SIG-M5 treated with dmso at 0.1 percent for 504 hours (cell line): ENCODE data around the gene MLXIP.
"Not testable (repeated sequence)": the region's sequence is repeated elsewhere in the genome, so short reads cannot be mapped to it uniquely, and the experiment has no call there.

Source experiments
- DNase-seq: peaks from one replicate; lab custom pipeline; 2025; ENCODE audit not compliant: unreplicated experiment; lab: John Stamatoyannopoulos, UW

Gene MLXIP, protein sequence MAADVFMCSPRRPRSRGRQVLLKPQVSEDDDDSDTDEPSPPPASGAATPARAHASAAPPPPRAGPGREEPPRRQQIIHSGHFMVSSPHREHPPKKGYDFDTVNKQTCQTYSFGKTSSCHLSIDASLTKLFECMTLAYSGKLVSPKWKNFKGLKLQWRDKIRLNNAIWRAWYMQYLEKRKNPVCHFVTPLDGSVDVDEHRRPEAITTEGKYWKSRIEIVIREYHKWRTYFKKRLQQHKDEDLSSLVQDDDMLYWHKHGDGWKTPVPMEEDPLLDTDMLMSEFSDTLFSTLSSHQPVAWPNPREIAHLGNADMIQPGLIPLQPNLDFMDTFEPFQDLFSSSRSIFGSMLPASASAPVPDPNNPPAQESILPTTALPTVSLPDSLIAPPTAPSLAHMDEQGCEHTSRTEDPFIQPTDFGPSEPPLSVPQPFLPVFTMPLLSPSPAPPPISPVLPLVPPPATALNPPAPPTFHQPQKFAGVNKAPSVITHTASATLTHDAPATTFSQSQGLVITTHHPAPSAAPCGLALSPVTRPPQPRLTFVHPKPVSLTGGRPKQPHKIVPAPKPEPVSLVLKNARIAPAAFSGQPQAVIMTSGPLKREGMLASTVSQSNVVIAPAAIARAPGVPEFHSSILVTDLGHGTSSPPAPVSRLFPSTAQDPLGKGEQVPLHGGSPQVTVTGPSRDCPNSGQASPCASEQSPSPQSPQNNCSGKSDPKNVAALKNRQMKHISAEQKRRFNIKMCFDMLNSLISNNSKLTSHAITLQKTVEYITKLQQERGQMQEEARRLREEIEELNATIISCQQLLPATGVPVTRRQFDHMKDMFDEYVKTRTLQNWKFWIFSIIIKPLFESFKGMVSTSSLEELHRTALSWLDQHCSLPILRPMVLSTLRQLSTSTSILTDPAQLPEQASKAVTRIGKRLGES

DNA sequence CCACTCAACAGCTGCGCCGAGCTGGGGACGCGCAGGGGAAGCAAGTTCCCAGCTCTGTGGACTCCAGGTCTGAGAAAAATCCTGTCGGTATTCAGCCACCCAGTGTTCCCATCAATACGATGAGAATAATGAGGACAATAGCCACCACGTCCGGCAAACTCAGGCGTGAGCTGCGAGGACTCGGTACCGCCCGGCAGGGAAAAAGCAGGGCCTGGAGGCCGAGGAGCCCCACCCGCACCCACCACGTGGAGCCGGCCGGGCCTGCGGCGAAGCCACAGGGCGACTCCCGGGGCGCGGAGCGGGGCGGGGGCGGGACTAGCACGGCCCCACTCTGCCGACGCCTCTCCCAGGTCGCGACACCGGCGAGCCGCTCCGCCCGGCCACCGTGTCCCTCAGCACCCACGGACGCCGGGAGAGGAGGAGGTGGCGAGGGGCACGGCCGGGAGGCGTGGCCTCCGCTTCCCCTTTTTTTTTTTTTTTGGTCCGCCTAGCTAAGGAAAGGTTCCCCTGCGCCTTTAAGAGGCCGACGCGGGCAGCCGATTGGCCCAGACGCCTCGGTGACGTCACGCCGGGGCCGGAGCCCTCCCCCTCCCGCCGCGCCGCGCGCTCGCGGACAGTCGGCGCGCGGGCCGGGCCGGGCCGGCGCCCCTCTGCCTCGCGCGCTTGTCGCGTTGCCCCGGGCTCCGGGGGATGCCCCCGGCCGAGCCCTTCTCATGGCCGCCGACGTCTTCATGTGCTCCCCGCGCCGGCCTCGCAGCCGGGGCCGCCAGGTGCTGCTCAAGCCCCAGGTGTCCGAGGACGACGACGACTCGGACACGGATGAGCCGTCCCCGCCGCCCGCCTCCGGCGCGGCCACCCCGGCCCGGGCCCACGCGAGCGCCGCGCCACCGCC lies at the start of gene MLXIP:
TSS of gene MLXIP (plus strand) at position 616 of the 892 bp plus-strand sequence. CDS start at position 714, 98 bp downstream.
- peak; percentile 85 for DNase-seq

DNA sequence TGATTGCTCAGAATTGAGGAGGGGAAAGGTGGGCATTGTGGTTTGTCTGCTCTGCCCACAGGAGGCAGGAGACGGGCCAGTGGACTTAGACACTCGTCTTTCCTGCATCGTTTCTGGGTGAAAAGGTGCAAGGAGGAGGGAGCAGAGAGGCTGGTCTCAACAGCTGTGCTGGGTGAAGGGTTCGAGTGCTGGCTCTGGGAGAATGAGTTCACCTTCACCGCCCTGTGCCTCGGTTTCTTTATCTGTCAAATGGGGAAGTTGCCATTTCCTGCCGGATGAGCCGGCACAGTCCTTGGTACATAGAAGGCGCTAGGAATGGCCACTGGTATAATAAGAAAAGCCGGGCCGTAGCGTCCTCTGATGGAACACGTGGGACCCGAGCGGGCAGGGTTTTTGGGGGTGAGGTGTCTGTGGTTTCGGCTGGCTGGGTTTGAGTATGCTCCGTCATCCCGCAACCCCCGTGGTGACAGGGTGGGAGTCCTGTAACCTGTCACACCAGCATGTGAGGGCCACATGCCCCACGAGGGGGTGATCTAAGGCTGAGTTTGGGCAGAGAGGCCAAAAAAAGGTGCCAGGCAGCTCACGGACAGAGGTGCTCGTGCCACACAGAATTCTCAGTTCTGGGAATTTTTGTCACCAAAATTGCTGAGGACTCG lies 49.5 kb upstream of the MLXIP start:
- DNase-seq = no peak

DNA sequence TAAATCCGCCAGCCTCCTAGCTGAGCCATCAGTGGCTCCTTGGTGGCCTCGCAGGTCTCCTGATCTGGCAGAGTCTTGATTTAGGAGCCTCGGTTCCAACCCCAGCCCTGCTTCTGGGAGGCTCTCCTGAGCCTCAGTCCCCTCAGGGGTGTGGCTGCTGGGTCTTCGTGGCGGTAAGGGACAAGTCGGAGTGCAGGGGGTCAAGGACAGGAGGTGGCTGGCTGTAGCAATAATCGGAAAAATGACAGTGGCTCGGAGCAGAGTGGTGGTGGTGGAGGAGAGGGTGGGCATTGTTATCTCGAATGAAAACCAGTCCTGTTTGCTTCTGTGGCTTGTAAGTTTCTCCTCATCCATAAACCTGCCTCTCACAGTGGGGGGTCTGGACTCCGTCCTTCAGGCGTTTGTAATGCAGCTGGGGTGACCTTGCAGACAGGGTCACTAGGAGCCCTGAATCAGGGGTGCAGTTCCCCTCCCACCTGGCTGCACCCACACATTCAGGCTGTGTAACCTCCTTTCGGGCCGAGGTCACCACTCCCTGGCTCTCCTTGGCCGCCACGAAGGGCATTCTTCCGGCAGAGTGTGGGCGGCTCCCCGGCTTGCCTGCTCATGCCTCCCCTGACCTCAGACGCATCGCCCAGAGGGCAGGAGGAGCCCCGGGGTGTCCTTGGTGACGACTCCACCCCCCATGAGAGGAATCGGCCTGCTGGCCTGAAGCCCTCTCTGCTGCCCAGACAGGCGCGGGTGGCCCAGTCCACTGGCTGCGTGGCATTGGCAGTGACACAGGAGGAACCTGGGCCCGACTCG lies 48.7 kb upstream of the MLXIP start:
- no peak for DNase-seq

DNA sequence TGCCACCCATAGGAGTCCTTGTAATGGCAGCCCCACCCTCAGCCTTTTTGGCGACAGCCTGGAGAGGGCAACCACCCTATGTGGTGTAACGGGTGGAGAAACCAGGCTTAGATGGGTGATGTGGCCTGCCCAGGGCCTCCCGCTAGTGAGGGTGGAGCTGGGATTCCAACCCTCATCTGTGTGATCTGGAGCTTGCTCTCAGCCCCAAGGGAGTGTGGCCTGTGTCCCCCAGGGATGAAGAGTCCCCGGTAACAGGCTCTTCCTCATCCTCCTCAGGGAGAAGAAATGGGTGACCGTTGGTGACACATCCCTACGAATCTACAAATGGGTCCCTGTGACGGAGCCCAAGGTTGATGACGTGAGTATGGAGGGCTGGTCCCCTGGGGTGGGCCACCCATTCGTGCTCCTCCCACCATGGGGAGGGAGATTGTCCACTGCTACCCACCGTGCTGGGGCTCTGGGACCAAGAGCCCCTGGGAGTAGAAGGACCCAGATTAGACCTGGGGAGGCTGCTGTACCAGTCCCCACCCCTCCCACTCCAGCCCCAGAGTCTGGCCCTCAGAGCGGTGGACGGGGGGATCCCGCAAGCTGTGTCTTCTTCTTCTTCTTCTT lies 48.0 kb upstream of the MLXIP start:
- DNase-seq = no peak

DNA sequence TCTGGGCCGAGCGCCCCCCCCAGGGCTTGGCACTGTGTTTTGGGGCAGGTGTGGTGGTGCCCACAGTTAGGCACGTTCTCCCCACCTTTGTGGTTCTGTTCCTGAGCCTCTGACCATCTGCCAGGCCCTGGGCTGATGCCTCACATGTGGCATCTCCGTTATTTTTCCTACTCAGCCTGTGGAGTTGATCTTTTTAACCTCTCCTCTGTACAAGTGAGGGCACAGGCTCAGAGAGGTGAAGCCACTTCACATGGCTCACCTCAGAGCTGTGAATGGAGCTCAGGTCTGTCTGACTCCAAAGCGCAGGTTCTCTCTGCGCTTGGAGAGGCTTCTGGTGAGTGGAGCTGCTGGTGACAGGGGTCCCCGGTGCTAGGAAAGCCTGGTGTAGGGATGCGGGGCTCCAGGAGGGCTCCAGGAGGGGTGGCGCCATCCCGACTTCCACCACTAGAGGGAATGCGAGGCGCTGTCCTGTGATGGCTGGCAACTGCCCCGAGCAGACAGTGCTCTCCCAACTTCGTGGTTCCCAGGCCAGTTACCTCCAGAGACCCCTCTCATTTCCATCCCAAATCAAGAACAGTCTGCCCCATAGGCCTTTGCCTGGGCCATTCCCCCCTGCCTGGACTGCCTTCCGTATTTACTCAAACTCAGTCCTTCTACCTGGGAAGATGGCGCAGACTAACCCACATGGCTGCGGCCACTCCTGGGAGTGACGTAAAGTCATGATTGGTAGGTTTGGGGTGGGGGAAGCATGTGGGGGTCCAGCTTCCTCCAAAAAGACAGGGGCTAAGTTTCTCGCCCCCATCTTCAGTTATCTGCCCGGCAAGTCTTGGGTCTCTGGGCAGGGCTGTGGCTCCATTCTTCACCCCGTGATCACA lies 47.0 kb upstream of the MLXIP start:
- DNase-seq = no peak

DNA sequence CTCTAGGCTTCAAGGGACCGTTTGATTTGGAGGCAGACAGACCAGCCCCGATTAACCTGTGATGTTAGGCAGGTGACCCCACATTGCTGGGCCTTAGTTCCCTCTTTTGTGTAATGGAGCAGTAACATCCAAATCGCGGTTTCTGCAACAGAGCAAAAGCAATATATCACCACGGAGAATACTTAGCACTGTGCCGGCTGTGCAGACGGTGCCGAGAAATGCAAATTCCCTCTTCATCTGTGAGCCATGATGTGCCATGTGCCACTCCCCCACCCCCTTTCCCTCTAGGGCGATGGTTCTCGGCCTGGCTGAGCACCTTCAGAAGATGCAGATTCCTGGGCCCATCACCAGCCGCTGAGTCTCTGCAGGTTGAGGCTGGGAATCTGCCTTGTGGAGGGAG lies 46.0 kb upstream of the MLXIP start:
- DNase-seq = no peak

DNA sequence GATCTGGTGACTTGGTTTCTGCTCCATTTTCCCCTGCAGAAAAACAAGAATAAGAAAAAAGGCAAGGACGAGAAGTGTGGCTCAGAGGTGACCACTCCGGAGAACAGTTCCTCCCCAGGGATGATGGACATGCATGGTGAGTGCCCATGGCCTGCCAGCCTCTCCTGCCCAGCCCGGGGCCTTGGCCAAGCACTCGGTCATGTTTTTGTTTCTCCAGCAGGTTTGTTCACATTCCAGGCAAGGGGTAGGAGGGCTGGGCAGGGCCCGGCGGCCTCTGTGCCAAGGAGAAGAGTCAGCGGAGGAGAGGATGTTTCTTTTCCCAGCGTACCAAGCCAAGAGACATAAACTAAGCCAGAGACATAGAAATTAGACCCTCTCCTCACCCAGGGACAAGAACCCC lies 43.3 kb upstream of the MLXIP start:
- no peak for DNase-seq

DNA sequence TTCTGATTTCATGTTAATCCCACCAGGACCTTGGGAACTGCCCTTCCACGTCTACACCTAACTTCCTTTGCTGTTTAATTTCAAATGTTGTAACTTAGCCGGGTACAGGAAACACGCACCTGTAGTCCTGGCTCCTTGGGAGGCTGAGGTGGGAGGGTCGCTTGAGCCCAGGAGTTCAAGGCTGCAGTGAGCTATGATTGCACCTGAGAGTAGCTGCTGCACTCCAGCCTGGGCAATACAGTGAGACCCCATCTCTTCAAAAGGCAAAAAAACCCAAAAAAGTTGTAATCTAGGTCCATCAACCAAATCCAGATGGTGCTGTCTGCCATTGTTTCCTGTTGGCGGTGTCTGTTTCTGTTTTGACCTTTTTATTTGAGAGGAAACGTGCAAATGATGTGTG lies 42.4 kb upstream of the MLXIP start:
- DNase-seq = no peak

DNA sequence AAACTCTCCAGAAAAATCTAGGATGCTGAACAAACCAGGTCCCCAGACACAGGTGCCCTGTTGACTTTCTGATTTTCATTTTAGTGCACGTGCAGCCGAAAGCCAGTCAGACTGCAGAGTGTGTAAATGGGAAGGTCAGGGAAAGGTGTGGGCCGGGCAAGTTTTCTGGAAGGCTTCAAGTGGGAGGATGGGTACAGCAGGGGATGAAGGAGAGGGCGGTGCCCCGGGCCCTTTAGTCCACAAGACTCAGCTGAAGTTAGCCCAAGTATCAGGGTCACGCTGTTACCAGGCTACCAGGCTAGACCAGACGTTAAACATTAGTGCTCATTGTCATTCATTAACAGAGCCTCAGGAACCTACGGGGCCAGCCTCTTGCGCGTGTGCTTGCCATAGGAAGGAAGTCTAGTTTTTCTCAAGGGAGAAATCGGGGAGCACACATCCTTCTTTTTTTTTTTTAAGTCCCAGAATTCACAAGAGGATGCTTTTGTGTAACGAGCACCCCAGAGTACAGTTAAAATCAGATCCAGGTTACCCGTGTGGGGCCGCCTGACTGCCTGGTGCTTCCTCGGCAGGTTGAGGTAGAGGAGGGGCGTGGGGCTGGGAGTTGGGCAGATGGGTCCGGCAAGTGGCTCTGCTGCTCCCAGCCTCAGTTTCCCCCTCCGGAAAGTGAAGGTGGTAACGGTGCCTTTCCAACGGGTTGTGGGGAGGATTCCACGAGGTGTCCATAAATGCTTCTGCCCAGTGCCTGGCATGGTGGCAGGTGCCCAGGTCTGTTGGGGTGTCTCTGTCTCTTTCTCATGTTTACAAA lies 37.8 kb upstream of the MLXIP start:
- DNase-seq = no peak

DNA sequence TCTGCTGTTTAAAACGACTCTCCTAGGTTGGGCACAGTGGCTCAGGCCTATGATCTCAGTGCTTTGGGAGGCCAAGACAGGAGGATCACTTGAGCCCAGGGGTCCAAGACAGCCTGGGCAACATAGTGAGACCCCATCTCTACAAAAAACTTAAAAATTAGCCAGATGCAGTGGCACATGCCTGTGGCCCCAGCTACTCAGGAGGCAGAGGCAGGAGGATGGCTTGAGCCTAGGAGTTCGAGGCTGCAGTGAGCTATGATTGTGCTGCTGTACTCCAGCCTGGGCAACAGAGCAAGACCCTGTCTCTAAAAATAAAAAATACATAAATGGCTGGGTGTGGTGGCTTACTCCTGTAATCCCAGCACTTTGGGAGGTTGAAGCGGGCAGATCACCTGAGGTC lies 37.1 kb upstream of the MLXIP start:
- DNase-seq = not testable (repeated sequence)

DNA sequence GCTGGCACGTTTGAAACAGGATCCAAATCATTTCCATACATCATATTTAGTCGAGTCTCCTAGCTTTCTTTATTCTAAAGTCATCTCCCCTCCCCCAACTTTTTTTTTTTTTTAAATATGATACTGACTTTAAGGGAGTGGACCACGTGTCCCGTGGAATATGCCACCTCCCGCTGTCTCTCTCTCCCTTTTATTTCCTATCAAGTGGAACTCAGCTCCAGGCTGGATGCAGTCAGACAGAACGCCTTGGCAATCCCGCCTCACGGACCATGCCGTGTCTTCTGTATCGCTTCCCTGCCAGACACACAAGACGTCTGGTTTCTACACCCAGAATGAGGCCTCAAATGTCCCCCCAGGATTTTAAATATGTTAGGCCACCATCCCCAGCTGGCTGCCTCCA lies 35.6 kb upstream of the MLXIP start:
- DNase-seq = no peak

DNA sequence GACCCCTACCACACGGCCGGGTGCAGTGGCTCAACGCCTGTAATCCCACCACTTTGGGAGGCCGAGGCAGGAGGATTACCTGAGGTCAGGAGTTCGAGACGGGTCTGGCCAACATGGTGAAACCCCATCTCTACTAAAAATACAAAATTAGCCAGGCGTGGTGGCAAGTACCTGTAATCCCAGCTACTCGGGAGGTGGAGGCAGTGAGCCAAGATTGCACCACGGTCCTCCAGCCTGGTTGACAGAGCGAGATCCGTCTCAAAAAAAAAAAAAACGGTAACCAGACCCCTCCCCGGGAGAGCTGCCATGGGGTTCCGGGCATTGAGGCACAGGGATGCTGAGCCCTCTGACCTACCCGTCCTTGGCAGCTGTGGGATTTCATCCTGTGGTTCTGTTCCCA lies 35.1 kb upstream of the MLXIP start:
- no peak for DNase-seq

DNA sequence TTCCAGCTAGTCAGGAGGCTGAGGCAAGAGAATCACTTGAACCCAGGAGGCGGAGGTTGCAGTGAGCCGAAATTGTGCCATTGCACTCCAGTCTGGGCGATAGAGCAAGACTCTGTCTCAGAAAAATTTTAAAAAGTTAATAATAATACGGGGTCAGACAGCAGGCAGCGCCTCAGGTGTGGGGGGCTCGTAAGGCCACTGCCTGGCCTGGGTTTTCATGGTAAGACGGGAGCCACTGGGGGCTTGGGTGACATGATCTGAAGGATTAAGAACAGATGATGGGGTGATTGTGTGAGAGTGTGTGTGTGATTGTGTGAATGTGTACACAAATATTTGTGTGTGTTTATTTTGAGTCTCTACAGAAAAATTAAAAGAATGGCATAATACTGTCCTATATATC lies 33.3 kb upstream of the MLXIP start:
- DNase-seq = no peak

DNA sequence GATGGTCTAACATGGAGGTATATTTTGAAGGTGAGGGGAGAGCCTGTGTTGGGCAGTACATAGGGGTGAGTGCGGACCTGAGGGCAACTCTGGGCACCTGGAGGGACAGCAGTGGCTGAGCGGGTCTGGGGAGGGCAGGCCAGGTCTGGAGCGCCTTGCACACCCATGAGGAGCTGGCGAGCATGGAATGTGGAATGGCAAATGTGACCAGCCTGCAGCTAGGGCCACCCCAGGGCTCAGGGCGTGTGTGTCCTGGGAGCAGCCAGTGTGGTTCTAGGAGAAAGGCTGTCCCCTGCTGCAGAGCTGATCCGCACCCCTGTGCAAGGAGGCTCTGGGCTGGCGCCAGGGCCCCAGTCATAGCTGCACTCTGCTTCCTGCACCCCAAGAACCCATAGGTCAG lies 32.4 kb upstream of the MLXIP start:
- DNase-seq = no peak

DNA sequence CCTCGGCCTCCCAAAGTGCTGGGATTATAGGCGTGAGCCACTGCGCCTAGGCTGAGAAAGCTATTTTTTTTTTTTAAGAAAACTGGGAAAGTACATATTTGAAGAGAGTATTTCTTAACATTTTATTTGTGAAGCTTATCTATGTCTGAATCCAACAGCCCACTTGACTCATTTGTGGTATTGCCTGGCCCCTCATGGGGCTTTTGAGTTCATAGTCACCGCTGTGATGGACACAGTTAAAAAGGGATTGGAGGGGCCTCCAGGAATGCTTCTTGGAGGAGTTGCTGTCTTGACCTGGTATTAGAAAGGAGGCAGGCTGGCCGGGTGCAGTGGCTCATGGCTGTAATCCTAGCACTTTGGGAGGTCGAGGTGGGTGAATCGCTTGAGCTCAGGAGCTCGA lies 30.4 kb upstream of the MLXIP start:
- no peak for DNase-seq

DNA sequence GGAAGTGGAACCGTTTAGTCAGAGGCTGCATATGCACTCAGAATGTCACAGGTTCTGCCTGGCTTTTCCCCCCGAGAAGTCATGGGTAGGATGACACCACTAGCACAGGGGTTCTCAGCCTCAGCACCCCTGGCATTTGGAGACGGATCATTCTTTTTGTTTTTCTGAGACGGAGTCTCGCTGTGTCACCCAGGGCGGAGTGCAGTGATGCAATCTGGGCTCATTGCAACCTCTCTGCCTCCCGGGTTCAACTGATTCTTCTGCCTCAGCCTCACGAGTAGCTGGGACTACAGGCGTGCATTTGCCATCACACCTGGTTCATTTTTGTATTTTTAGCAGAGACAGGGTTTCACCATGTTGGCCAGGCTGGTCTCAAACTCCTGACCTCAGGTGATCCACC lies 28.7 kb upstream of the MLXIP start:
- no peak for DNase-seq

DNA sequence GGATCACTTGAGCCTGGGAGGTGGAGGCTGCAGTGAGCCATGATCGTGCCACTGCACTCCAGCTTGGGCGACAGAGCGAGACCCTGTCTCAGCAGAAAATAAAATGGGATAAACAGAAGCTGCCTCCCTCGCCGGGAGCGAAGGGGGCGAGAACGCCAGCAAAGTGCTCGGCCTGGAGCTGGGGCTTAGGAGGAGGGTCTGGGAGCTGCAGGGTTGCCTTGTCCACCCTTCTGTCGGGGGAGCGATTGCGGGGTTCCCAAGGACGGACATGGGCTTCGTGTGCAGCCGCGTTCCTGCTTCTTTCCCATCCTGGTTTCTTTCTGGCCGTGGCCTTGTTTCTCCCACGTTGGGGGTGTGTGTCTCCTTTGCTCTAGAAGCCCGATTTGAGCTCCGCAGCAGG lies 27.9 kb upstream of the MLXIP start:
- DNase-seq = no peak
